Vagina (tissue), 2 donors: ENCODE measurements around the gene C11orf98. TPM values are rescaled to one million over a fixed set of nuclear protein-coding genes. Genes with fewer than 3 reads are reported as not detected.
A peak's percentile ranks its signal among the peaks of the same experiment; 100 is the strongest.
"Not testable (repeated sequence)": the region's sequence is repeated elsewhere in the genome, so short reads cannot be mapped to it uniquely, and the experiment has no call there.

Experiments
- DNase-seq, 2 donors: peaks; one replicate each; pipeline ENCODE4 v3.0.0-alpha.2; 2017; ENCODE audit errors: extremely low spot score in 2 of 2
- H3K27ac ChIP-seq: fragments of 200-600 bp; sonication (generic); one replicate; pipeline ENCODE4 v1.5.1; 2019
- H3K27me3 ChIP-seq: fragments of 200-600 bp; sonication (generic); one replicate; pipeline ENCODE4 v1.5.1; 2019
- H3K36me3 ChIP-seq, 2 donors: fragments of 200-600 bp; sonication (generic); one replicate each; pipeline ENCODE4 v1.5.1; 2017 to 2019
- H3K4me1 ChIP-seq: fragments of 200-600 bp; sonication (generic); one replicate; pipeline ENCODE4 v1.5.1; 2019
- H3K4me3 ChIP-seq, 2 donors: fragments of 200-600 bp; sonication (generic); 1 replicate in 1 of 2; 2 replicates in 1 of 2; pipeline ENCODE4 v1.5.1; 2016 to 2019
- H3K9me3 ChIP-seq: fragments of 200-600 bp; sonication (generic); one replicate; pipeline ENCODE4 v1.5.1; 2019
- POLR2A ChIP-seq, 2 donors: fragments of 450-650 bp; IDR thresholded peaks; one replicate each; pipeline ENCODE4 v1.6.1; 2017; ENCODE audit warnings: antibody characterized with exemption in 2 of 2, mild to moderate bottlenecking in 2 of 2, moderate library complexity in 2 of 2
- POLR2AphosphoS5 ChIP-seq, 2 donors: sonication (generic); formaldehyde crosslinking; IDR thresholded peaks; one replicate each; pipeline ENCODE4 v1.9.0; 2017; ENCODE audit warnings: antibody characterized with exemption in 2 of 2, mild to moderate bottlenecking in 2 of 2, low read depth in 1 of 2; ENCODE audit not compliant: insufficient read depth in 1 of 2
- intact Hi-C: fragments of 100-400 bp; cut with DNase I; formaldehyde crosslinking; loops from one replicate; pipeline ENCODE4 v1.15.1; 2023
- total RNA-seq: library from RNA; depleted of rRNA; stranded (reverse); fragments of >200 nt; gene quantifications from one replicate; pipeline ENCODE4 v1.2.3, GENCODE V29; 2016
- TF ChIP-seq, protein P1 (sequence below), 3 experiments: fragments of 450-650 bp in 2 of 3; fragments of 200-600 bp in 1 of 3; sonication (generic) in 1 of 3; IDR thresholded peaks; one replicate each; pipeline ENCODE4 v1.5.1; 2017 to 2019; ENCODE audit warnings: antibody characterized with exemption in 3 of 3, mild to moderate bottlenecking in 2 of 3, moderate library complexity in 2 of 3

The C11orf98 gene
- total RNA-seq, 1 donor from 2014 or later = 44.2 TPM

DNA sequence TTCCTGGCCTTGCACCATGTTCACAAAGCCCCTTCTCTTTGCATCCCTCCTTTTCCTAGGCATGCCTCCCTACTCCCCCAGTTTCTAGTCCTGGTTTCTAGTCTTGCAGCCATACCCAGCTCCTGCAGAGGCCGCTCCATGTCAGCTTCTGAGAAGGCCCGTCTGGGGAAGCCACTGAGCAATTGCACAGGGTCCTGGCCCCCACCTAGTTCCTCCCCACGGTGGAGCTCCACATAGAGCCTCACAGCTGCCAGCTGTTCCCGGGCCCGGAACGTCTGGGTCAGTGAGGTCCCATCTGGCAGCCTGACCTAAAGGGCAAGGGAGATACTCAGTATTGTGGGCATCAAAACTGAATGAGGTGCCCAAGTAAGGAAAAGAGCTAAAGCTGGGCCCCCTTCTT lies 11.7 kb upstream of the C11orf98 start:
- no peak for DNase-seq
- TF ChIP-seq POLR2AphosphoS5 (IDR thresholded peaks at IDR 0.05; ENCODE audit: insufficient read depth in 1 of 2, low read depth in 1 of 2) = no peak
- TF ChIP-seq, protein P1, sequence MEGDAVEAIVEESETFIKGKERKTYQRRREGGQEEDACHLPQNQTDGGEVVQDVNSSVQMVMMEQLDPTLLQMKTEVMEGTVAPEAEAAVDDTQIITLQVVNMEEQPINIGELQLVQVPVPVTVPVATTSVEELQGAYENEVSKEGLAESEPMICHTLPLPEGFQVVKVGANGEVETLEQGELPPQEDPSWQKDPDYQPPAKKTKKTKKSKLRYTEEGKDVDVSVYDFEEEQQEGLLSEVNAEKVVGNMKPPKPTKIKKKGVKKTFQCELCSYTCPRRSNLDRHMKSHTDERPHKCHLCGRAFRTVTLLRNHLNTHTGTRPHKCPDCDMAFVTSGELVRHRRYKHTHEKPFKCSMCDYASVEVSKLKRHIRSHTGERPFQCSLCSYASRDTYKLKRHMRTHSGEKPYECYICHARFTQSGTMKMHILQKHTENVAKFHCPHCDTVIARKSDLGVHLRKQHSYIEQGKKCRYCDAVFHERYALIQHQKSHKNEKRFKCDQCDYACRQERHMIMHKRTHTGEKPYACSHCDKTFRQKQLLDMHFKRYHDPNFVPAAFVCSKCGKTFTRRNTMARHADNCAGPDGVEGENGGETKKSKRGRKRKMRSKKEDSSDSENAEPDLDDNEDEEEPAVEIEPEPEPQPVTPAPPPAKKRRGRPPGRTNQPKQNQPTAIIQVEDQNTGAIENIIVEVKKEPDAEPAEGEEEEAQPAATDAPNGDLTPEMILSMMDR (IDR thresholded peaks at IDR 0.05) = no peak
- TF ChIP-seq POLR2A (IDR thresholded peaks at IDR 0.05) = no peak
- Histone ChIP-seq H3K27ac (no peak overlapping the region), H3K9me3 (no peaks in the 10 kb centered on the region), H3K4me1 (peaks cover 56% of the 10 kb centered on the region), H3K36me3 (peaks cover 0 to 32% of the 10 kb centered on the region in 2 donors), H3K4me3 (no peak overlapping the region), H3K27me3 (no peaks in the 10 kb centered on the region)
- intact Hi-C loops = no loop called here

DNA sequence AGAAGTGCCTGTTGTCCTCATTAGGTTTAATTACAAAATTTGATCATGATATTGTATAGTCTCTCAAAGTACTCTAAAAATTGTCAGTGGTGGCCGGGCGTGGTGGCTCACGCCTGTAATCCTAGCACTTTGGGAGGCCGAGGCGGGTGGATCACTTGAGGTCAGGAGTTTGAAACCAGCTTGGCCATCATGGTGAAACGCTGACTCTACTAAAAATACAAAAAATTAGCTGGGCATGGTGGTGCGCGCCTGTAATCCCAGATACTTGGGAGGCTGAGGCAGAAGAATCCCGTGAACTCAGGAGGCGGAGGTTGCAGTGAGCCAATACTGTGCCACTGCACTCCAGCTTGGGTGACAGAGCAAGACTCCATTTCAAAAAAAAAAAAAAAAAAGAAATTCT lies 10.4 kb upstream of the C11orf98 start:
- Histone ChIP-seq H3K36me3 (peaks cover 0 to 32% of the 10 kb centered on the region in 2 donors), H3K4me1 (peaks cover 63% of the 10 kb centered on the region)
- intact Hi-C loops, H3K27me3 ChIP-seq, H3K4me3 ChIP-seq, H3K9me3 ChIP-seq, H3K27ac ChIP-seq, DNase-seq: not testable (repeated sequence)

DNA sequence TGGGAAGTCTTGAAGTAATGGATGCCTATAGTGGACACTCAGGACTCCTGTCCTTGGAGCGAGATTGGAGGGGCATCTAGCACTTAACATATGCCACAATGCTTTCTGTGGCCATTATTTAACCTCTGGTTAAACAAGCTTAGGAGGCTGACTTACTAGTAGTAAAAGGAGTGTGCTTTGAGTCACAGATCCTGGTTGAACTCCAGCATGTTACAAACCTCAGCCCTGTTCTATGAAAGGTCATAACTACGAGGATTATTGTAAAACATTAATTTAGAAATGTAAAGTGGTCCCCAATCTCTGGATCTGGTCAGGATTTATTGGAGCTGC lies 8.2 kb upstream of the C11orf98 start:
- H3K9me3 ChIP-seq = no peaks in the 10 kb centered on the region
- TF ChIP-seq POLR2AphosphoS5 (IDR thresholded peaks at IDR 0.05; ENCODE audit: insufficient read depth in 1 of 2, low read depth in 1 of 2) = no peak
- TF ChIP-seq, protein P1 (IDR thresholded peaks at IDR 0.05) = no peak
- TF ChIP-seq POLR2A (IDR thresholded peaks at IDR 0.05) = no peak
- no peak overlapping the region for H3K27ac ChIP-seq
- no peak for DNase-seq
- no peaks in the 10 kb centered on the region for H3K27me3 ChIP-seq
- intact Hi-C loops = no loop called here
- peaks cover 59% of the 10 kb centered on the region for H3K4me1 ChIP-seq
- H3K36me3 ChIP-seq = peaks cover 0 to 32% of the 10 kb centered on the region in 2 donors
- no peak overlapping the region for H3K4me3 ChIP-seq

DNA sequence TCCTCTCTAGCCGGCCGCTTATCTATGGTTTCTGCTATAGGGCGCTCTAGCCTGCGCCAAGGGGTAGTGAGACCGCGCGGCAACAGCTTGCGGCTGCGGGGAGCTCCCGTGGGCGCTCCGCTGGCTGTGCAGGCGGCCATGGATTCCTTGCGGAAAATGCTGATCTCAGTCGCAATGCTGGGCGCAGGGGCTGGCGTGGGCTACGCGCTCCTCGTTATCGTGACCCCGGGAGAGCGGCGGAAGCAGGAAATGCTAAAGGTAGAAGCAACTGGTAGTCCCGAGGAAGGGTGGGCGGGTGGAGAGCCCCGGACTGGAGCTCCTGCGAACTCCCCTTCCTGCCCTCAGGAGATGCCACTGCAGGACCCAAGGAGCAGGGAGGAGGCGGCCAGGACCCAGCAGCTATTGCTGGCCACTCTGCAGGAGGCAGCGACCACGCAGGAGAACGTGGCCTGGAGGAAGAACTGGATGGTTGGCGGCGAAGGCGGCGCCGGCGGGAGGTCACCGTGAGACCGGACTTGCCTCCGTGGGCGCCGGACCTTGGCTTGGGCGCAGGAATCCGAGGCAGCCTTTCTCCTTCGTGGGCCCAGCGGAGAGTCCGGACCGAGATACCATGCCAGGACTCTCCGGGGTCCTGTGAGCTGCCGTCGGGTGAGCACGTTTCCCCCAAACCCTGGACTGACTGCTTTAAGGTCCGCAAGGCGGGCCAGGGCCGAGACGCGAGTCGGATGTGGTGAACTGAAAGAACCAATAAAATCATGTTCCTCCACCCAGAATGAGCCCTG lies 6.8 kb upstream of the C11orf98 start, which contains the start of the genes LBHD1 and UQCC3:
TSS of gene LBHD1 (minus strand) at position 660 of the 782 bp plus-strand sequence. CDS start 2,236 bp downstream, outside the sequence.
TSS of gene UQCC3 (plus strand) at position 66 of the 782 bp plus-strand sequence. CDS start at position 139, 73 bp downstream.
- TF ChIP-seq, protein P1 (IDR thresholded peaks at IDR 0.05) = no peak
- peak; percentile 84 to 85 for TF ChIP-seq POLR2AphosphoS5 (IDR thresholded peaks at IDR 0.05; ENCODE audit: insufficient read depth in 1 of 2, low read depth in 1 of 2)
- TF ChIP-seq POLR2A (IDR thresholded peaks at IDR 0.05) = peak in 1 of 2 donors; percentile 29
- H3K4me3 ChIP-seq = peak within 1 kb of the TSS; percentile 62 to 66
- H3K36me3 ChIP-seq = peaks cover 0 to 22% of the 10 kb centered on the region in 2 donors
- no peaks in the 10 kb centered on the region for H3K9me3 ChIP-seq
- DNase-seq = no peak
- no peaks in the 10 kb centered on the region for H3K27me3 ChIP-seq
- H3K27ac ChIP-seq = peak within 1 kb of the TSS; percentile 87
- peaks cover 59% of the 10 kb centered on the region for H3K4me1 ChIP-seq
- intact Hi-C loops = no loop called here

DNA sequence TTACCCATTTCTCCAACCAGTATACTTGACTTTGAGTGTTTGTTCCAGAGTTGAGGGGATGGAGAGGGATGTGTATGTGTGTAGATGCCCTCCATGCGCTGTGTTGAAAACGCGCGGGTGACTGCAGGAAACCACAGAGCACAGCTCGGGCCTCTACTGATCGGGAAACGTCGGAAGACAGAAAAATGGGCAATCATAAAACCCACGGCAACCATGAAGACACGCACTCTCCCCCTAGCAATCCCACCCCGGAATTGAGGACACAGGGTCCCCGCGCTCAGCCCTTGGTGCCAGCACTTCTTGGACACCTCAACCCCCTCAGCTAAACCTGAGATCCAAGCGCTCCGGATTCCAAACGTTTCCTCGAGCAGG lies 6.2 kb upstream of the C11orf98 start:
- DNase-seq = no peak
- Histone ChIP-seq H3K27me3 (no peaks in the 10 kb centered on the region), H3K4me3 (peak overlapping the region; percentile 62 to 66), H3K4me1 (peaks cover 65% of the 10 kb centered on the region), H3K36me3 (peaks cover 0 to 16% of the 10 kb centered on the region in 2 donors), H3K9me3 (no peaks in the 10 kb centered on the region), H3K27ac (peak overlapping the region; percentile 87)
- TF ChIP-seq, protein P1 (IDR thresholded peaks at IDR 0.05) = no peak
- TF ChIP-seq POLR2A (IDR thresholded peaks at IDR 0.05) (no peak), POLR2AphosphoS5 (IDR thresholded peaks at IDR 0.05; ENCODE audit: insufficient read depth in 1 of 2, low read depth in 1 of 2) (no peak)
- intact Hi-C loops = no loop called here
